GM18505 (cell line): ENCODE results near the gene WDR93.

ENCODE experiments used
- ATAC-seq: cut with Tn5 transposase; IDR thresholded peaks from one replicate; pipeline ENCODE4 v1.9.1; 2021; ENCODE audit not compliant: unreplicated experiment
- POLR2A ChIP-seq: IDR thresholded peaks from 4 replicates; pipeline ENCODE4 v1.6.1; 2011; ENCODE audit warnings: borderline replicate concordance; ENCODE audit not compliant: insufficient read depth, insufficient read length; ENCODE audit errors: extremely low read depth

The WDR93 gene

GRCh38 chr15:89690276-89691218 lies at the start of gene WDR93, which contains the start of gene PEX11A:
Gene WDR93, plus strand, starts transcription at chr15:89690811. Its CDS starts 10,936 bp downstream, at chr15:89701747.
Gene PEX11A, minus strand, starts transcription at chr15:89690754. Its CDS starts 122 bp downstream, at chr15:89690632.
- ATAC-seq: peak; percentile 85
- no peak for TF ChIP-seq POLR2A

GRCh38 chr15:89641053-89641452 lies 49.6 kb upstream of the WDR93 start:
- ATAC-seq: no peak

GRCh38 chr15:89642106-89642505 lies 48.5 kb upstream of the WDR93 start:
- no peak for ATAC-seq
- no peak for TF ChIP-seq POLR2A

More at GRCh38 chr15:89641053-89641452, 49.6 kb upstream of the WDR93 start:
- no peak for TF ChIP-seq POLR2A

GRCh38 chr15:89645680-89646079 lies 44.9 kb upstream of the WDR93 start:
- no peak for ATAC-seq

GRCh38 chr15:89646416-89647141 lies 44.0 kb upstream of the WDR93 start:
- ATAC-seq: no peak
- no peak for TF ChIP-seq POLR2A

More at GRCh38 chr15:89645680-89646079, 44.9 kb upstream of the WDR93 start:
- TF ChIP-seq POLR2A: no peak

- peak; percentile 52 for ATAC-seq
These were observed 43.3 kb upstream of the WDR93 start for GRCh38 chr15:89647191-89647851.

GRCh38 chr15:89648106-89649012 lies 42.3 kb upstream of the WDR93 start:
- ATAC-seq: no peak
- TF ChIP-seq POLR2A: no peak

More at GRCh38 chr15:89647191-89647851, 43.3 kb upstream of the WDR93 start:
- no peak for TF ChIP-seq POLR2A

- ATAC-seq: no peak
- no peak for TF ChIP-seq POLR2A
These were observed 41.5 kb upstream of the WDR93 start for GRCh38 chr15:89649013-89649625.

- no peak for ATAC-seq
These were observed 40.9 kb upstream of the WDR93 start for GRCh38 chr15:89649716-89650115.

GRCh38 chr15:89652131-89652530 lies 38.5 kb upstream of the WDR93 start:
- ATAC-seq: no peak
- TF ChIP-seq POLR2A: no peak

More at GRCh38 chr15:89649716-89650115, 40.9 kb upstream of the WDR93 start:
- no peak for TF ChIP-seq POLR2A

GRCh38 chr15:89652666-89653065 lies 37.9 kb upstream of the WDR93 start:
- no peak for ATAC-seq
- TF ChIP-seq POLR2A: no peak

GRCh38 chr15:89653578-89653977 lies 37.0 kb upstream of the WDR93 start:
- no peak for TF ChIP-seq POLR2A
- ATAC-seq: no peak
